Naive thymus-derived CD8-positive, alpha-beta T cell (primary cell): ENCODE measurements around the gene OXCT2. TPM values are rescaled to one million over a fixed set of nuclear protein-coding genes. Genes with fewer than 3 reads are reported as not detected.

Experiments used
- ATAC-seq, 2 donors: fragments of 150-1000 bp; cut with Tn5 transposase in 1 of 2; sonication (Bioruptor Pico), chemical (Tn5 transposase) in 1 of 2; 1 replicate in 1 of 2; 2 replicates in 1 of 2; pipeline ENCODE4 v1.10.0; 2021; ENCODE audit warnings: mild to moderate bottlenecking in 2 of 2, moderate library complexity in 2 of 2
- POLR2A ChIA-PET: fragments of 350-600 bp; sonication (Branson Sonifier 250); formaldehyde crosslinking; loops from one replicate; lab custom pipeline; 2021; ENCODE audit warnings: antibody characterized with exemption; lab: Charles Lee
- DNase-seq, 10 donors: peaks; one replicate each; pipeline versions ENCODE4 v3.0.0 to v3.0.0-alpha.2; 2020 to 2022
- H3K27ac Mint-ChIP-seq, 10 donors: one replicate each; pipeline ENCODE4 v1.8.0; 2020 to 2022; ENCODE audit warnings: mild to moderate bottlenecking in 10 of 10, mixed read lengths in 10 of 10, moderate library complexity in 4 of 10, inconsistent platforms in 1 of 10
- H3K27me3 Mint-ChIP-seq, 5 donors: one replicate each; pipeline ENCODE4 v1.8.0; 2021 to 2022; ENCODE audit warnings: mixed read lengths in 5 of 5
- H3K36me3 Mint-ChIP-seq, 3 donors: one replicate each; pipeline ENCODE4 v1.8.0; 2020 to 2022; ENCODE audit warnings: mixed read lengths in 3 of 3, mild to moderate bottlenecking in 2 of 3, inconsistent platforms in 1 of 3
- H3K4me1 Mint-ChIP-seq, 4 donors: one replicate each; pipeline ENCODE4 v1.8.0; 2021 to 2022; ENCODE audit warnings: mixed read lengths in 4 of 4
- H3K4me3 Mint-ChIP-seq, 10 donors: one replicate each; pipeline ENCODE4 v1.8.0; 2020 to 2022; ENCODE audit warnings: mild to moderate bottlenecking in 10 of 10, mixed read lengths in 10 of 10, moderate library complexity in 6 of 10, inconsistent platforms in 1 of 10
- H3K9me3 Mint-ChIP-seq, 9 donors: one replicate each; pipeline ENCODE4 v1.8.0; 2020 to 2022; ENCODE audit warnings: mixed read lengths in 9 of 9, mild to moderate bottlenecking in 3 of 9, inconsistent platforms in 1 of 9, moderate library complexity in 1 of 9
- polyA plus RNA-seq, 3 donors: library from polyadenylated mRNA; unstranded; fragments of 300-500 nt; fragmentation: Illumina TruSeq; gene quantifications; one replicate each; pipeline ENCODE4 v1.2.3, GENCODE V29; 2021
- total RNA-seq, 8 experiments: library from RNA in 2 of 8; stranded (reverse) in 2 of 8; gene quantifications; one replicate each; pipeline ENCODE4 v1.2.3 and lab custom pipeline; 2021 to 2026

OXCT2 gene
- total and polyA plus RNA-seq, 5 experiments from 2014 or later, result not detected

- Mint-ChIP-seq H3K27me3 (peaks cover 3 to 43% (median 18%) of the 10 kb centered on the region in 5 donors), H3K4me1 (peaks cover 18 to 43% (median 39%) of the 10 kb centered on the region in 4 donors), H3K36me3 (peaks cover 3 to 26% (median 5%) of the 10 kb centered on the region in 3 donors), H3K4me3 (peak overlapping the region in 8 of 10 donors; percentile 26 to 97 (median 78)), H3K27ac (peak overlapping the region in 7 of 10 donors; percentile 44 to 99 (median 88)), H3K9me3 (no peaks in the 10 kb centered on the region)
- POLR2A ChIA-PET, result interaction anchor here (1.1 to 2.6 kb wide), 8 partner anchors 15 to 1125 kb away, joined by 3 to 28 read pairs (median 6); partner anchors contain the start of genes CITED4 and HPCAL4
- DNase-seq, result peak in 1 of 10 donors; percentile 14
- ATAC-seq, result no peak
Measured at GRCh38 chr1:39737546-39738169, 33.5 kb downstream of the OXCT2 start.

DNA sequence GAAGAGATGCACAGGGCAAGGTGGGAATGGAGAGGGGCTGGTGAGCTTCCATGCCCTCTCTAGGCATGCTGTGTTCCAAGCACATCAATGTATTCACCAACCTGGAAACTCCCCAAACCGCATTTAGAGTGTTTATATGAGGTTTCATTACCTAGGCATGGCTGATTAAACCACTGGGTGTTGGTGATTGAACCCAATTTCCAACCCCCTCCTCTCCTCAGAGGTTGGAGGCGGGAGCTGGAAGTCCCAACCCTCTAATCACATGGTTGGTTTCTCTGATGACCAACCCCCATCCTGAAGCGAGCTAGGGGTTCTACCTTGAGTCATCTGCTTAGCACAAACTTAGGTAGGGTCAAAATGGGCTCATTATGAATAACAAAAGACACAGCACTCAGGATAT is 35.4 kb downstream of the OXCT2 start:
- POLR2A ChIA-PET, result no interaction called here
- no peak for ATAC-seq
- Mint-ChIP-seq H3K27me3 (peaks cover 9 to 57% (median 24%) of the 10 kb centered on the region in 5 donors), H3K4me1 (peaks cover 14 to 39% (median 29%) of the 10 kb centered on the region in 4 donors), H3K9me3 (no peaks in the 10 kb centered on the region), H3K4me3 (no peak overlapping the region), H3K27ac (no peak overlapping the region), H3K36me3 (peaks cover 0 to 9% (median 3%) of the 10 kb centered on the region in 3 donors)
- no peak for DNase-seq

GRCh38 chr1:39733161-39733560 is 38.0 kb downstream of the OXCT2 start:
- ATAC-seq, result no peak
- Mint-ChIP-seq H3K4me1 (peaks cover 3 to 16% (median 8%) of the 10 kb centered on the region in 4 donors), H3K36me3 (no peaks in the 10 kb centered on the region), H3K4me3 (no peak overlapping the region), H3K27me3 (peaks cover 26 to 83% (median 46%) of the 10 kb centered on the region in 5 donors), H3K27ac (no peak overlapping the region), H3K9me3 (no peaks in the 10 kb centered on the region)
- no peak for DNase-seq
- POLR2A ChIA-PET, result no interaction called here

GRCh38 chr1:39732730-39733129 is 38.4 kb downstream of the OXCT2 start:
- no peak for DNase-seq
- Mint-ChIP-seq H3K27ac (no peak overlapping the region), H3K4me1 (peaks cover 3 to 14% (median 6%) of the 10 kb centered on the region in 4 donors), H3K4me3 (no peak overlapping the region), H3K9me3 (no peaks in the 10 kb centered on the region), H3K27me3 (peaks cover 30 to 87% (median 51%) of the 10 kb centered on the region in 5 donors), H3K36me3 (no peaks in the 10 kb centered on the region)
- POLR2A ChIA-PET, result no interaction called here
- no peak for ATAC-seq

GRCh38 chr1:39729842-39730241 is 41.3 kb downstream of the OXCT2 start:
- POLR2A ChIA-PET, result no interaction called here
- Mint-ChIP-seq H3K4me3 (no peak overlapping the region), H3K9me3 (no peaks in the 10 kb centered on the region), H3K36me3 (no peaks in the 10 kb centered on the region), H3K27me3 (peaks cover 33 to 89% (median 60%) of the 10 kb centered on the region in 5 donors), H3K4me1 (peaks cover 0 to 3% (median 2%) of the 10 kb centered on the region in 4 donors), H3K27ac (no peak overlapping the region)
- no peak for DNase-seq
- ATAC-seq, result no peak

GRCh38 chr1:39729030-39729429 is 42.1 kb downstream of the OXCT2 start:
- peaks cover 0 to 3% (median 2%) of the 10 kb centered on the region in 4 donors for H3K4me1 Mint-ChIP-seq
- no peak overlapping the region for H3K4me3 Mint-ChIP-seq
- H3K36me3 Mint-ChIP-seq, result no peaks in the 10 kb centered on the region
- POLR2A ChIA-PET, result no interaction called here
- ATAC-seq (no peak), DNase-seq (no peak)
- no peaks in the 10 kb centered on the region for H3K9me3 Mint-ChIP-seq
- no peak overlapping the region for H3K27ac Mint-ChIP-seq
- H3K27me3 Mint-ChIP-seq, result peaks cover 32 to 89% (median 62%) of the 10 kb centered on the region in 5 donors

DNA sequence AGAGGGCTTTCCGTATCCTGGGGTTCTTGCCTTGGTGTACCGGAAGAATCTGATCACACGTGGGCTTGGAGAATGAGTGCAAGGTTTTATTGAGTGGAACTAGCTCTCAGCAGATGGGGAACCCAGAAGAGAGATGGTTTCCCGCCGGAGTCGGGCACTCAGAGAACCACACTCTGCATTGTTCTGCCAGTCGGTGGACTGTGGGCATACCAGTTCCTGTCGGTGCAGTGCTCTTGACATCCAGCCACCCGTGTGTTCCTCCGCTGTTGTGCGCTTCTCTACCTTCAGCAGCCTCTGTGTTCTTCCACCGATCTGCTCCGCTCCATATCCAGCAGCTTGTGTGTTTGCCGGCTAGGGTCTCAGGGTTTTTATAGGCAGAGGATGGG is 43.2 kb downstream of the OXCT2 start:
- Mint-ChIP-seq H3K9me3 (no peaks in the 10 kb centered on the region), H3K27ac (no peak overlapping the region), H3K4me1 (peaks cover 0 to 3% (median 2%) of the 10 kb centered on the region in 4 donors), H3K4me3 (no peak overlapping the region), H3K36me3 (no peaks in the 10 kb centered on the region), H3K27me3 (peaks cover 28 to 86% (median 53%) of the 10 kb centered on the region in 5 donors)
- ATAC-seq (no peak), DNase-seq (no peak)
- POLR2A ChIA-PET, result no interaction called here

DNA sequence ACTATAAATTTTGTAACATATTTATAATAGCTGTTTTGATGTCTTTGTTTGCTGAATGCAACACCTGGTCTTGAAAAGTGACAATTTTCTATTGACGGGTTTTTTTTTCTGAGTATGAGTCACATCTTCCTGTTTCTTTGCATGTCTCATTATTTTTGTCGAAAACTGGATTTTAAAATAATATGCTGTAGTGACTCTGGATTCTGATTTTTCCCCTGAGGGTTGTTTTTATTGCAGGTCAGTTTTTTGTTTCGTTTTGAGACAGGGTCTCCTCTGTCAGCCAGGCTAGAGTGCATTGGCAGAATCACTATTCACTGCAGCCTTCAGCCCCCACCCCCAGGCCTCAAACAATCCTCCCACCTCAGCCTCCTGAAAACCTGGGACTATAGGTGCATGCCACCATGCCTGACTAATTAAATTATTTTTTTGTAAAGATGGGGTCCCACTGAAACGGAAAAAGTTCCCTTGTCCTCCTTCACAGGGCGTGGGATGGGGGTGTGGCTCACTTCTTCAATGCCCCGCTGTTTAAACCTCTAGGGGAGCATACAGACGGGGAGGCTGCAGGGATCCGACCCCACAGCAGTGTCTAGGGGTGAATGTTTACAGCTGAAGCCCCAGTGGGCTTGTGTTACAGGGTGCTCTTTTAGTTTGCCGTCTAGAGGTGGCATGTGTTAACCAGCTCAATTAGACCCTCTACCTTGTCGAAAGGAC is 43.8 kb downstream of the OXCT2 start:
- Mint-ChIP-seq H3K27me3 (peaks cover 28 to 82% (median 51%) of the 10 kb centered on the region in 5 donors), H3K4me1 (peaks cover 0 to 3% (median 2%) of the 10 kb centered on the region in 4 donors), H3K27ac (no peak overlapping the region), H3K36me3 (no peaks in the 10 kb centered on the region), H3K9me3 (no peaks in the 10 kb centered on the region), H3K4me3 (no peak overlapping the region)
- POLR2A ChIA-PET, result interaction anchor here (1.0 kb wide), 1 partner anchor 62 kb away, joined by 3 read pairs; no protein-coding TSS in a partner anchor
- DNase-seq (no peak), ATAC-seq (no peak)

- Mint-ChIP-seq H3K4me3 (no peak overlapping the region), H3K27me3 (peaks cover 28 to 78% (median 51%) of the 10 kb centered on the region in 5 donors), H3K4me1 (peaks cover 0 to 3% (median 2%) of the 10 kb centered on the region in 4 donors), H3K27ac (no peak overlapping the region), H3K9me3 (no peaks in the 10 kb centered on the region), H3K36me3 (no peaks in the 10 kb centered on the region)
- ATAC-seq (no peak), DNase-seq (no peak)
- POLR2A ChIA-PET, result interaction anchor here (0.7 to 1.0 kb wide), 2 partner anchors 14 to 62 kb away, joined by 3 to 12 read pairs; no protein-coding TSS in a partner anchor
Measured at GRCh38 chr1:39726600-39726999, 44.5 kb downstream of the OXCT2 start.

- Mint-ChIP-seq H3K27ac (no peak overlapping the region), H3K4me1 (peaks cover 0 to 2% (median 1%) of the 10 kb centered on the region in 4 donors), H3K27me3 (peaks cover 14 to 54% (median 34%) of the 10 kb centered on the region in 5 donors), H3K4me3 (no peak overlapping the region), H3K9me3 (no peaks in the 10 kb centered on the region), H3K36me3 (no peaks in the 10 kb centered on the region)
- POLR2A ChIA-PET, result no interaction called here
- DNase-seq, result no peak
- ATAC-seq, result no peak
Measured at GRCh38 chr1:39722495-39722894, 48.7 kb downstream of the OXCT2 start.

DNA sequence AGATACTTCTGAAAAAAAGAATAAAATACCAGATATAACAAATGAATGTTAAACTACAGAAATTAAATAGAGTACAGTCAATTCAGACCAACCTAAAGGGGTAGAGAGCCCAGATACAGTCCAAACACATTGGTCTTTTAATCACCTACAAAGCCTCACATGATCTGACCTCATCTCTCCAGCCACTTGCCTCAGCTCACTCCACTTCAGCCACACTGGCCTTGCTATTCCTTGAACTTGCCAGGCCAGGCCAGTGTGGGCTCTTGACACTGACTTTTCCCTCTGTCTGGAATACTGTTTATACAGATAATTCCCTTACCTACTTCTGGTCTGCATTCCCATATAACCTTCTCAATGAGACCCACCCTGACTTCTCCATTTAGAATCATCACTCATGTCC is 49.5 kb downstream of the OXCT2 start:
- Mint-ChIP-seq H3K9me3 (no peaks in the 10 kb centered on the region), H3K4me3 (no peak overlapping the region), H3K36me3 (no peaks in the 10 kb centered on the region), H3K4me1 (no peaks in the 10 kb centered on the region), H3K27me3 (peaks cover 17 to 54% (median 31%) of the 10 kb centered on the region in 5 donors), H3K27ac (no peak overlapping the region)
- no peak for ATAC-seq
- POLR2A ChIA-PET, result no interaction called here
- DNase-seq, result no peak

DNA sequence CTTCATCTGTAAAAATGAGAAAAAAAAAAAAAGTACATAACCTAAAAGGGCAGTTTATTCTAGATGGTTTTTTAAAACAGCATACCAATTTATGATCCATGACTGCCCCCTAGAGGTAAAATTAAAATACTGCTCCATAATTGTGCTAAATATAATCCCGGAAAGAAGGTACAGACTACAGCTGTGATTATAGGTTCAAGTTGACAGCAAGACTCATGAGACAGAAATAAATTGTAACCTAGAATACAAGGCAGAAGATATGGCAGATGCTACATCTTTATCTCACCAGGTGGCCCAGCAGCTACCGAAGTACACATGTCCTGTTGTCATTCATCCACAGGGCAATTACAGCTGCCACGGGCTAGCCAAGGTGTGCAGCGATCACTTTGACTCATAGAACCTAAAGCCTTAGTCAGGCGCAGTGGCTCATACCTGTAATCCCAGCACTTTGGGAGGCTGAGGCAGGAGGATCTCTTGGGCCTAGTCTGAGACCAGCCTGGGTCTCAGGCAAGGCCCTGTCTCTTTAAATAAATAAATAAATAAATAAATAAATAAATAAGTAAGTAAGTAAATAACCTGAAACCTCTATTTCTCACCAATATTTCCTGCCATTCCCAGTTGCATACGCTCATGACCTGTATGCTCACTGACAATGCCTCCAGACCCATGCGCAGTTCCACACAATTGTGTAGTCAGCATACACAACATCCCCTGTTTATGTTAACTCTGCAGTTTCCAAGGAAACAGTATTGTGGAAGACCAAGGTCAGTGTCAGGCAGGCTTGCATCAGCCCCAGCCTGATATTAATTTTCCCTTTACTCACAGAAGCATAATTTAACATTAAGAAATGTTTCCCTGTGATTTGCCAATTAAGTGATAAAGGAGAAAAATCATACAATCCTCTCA is 50.8 kb downstream of the OXCT2 start:
- DNase-seq, result peak in 5 of 10 donors; percentile 7 to 76 (median 75)

More for the DNA sequence above, 50.8 kb downstream of the OXCT2 start:
- no peaks in the 10 kb centered on the region for H3K36me3 Mint-ChIP-seq
- POLR2A ChIA-PET, result interaction anchor here (0.6 to 1.7 kb wide), 3 partner anchors 48 to 115 kb away, joined by 3 to 7 read pairs (median 3); partner anchors contain the start of gene NT5C1A
- no peaks in the 10 kb centered on the region for H3K9me3 Mint-ChIP-seq
- peaks cover 19 to 49% (median 32%) of the 10 kb centered on the region in 5 donors for H3K27me3 Mint-ChIP-seq
- peak overlapping the region in 1 of 10 donors; percentile 51 for H3K27ac Mint-ChIP-seq
- peak; percentile 77 to 78 for ATAC-seq
- H3K4me3 Mint-ChIP-seq, result no peak overlapping the region
- no peaks in the 10 kb centered on the region for H3K4me1 Mint-ChIP-seq
